Neural progenitor cell (in vitro differentiated cells): ENCODE results near the gene SMPD2.

ENCODE experiments used
- EZH2 ChIP-seq: fragments of 200-600 bp; sonication (generic); IDR thresholded peaks from 2 replicates; pipeline ENCODE4 v1.6.1; 2017; ENCODE audit warnings: antibody characterized with exemption, mild to moderate bottlenecking, moderate library complexity
- TF ChIP-seq, protein P1 (sequence below): fragments of 200-600 bp; sonication (generic); IDR thresholded peaks from 2 replicates; pipeline ENCODE4 v1.5.1; 2017; ENCODE audit warnings: antibody characterized with exemption, mild to moderate bottlenecking

DNA sequence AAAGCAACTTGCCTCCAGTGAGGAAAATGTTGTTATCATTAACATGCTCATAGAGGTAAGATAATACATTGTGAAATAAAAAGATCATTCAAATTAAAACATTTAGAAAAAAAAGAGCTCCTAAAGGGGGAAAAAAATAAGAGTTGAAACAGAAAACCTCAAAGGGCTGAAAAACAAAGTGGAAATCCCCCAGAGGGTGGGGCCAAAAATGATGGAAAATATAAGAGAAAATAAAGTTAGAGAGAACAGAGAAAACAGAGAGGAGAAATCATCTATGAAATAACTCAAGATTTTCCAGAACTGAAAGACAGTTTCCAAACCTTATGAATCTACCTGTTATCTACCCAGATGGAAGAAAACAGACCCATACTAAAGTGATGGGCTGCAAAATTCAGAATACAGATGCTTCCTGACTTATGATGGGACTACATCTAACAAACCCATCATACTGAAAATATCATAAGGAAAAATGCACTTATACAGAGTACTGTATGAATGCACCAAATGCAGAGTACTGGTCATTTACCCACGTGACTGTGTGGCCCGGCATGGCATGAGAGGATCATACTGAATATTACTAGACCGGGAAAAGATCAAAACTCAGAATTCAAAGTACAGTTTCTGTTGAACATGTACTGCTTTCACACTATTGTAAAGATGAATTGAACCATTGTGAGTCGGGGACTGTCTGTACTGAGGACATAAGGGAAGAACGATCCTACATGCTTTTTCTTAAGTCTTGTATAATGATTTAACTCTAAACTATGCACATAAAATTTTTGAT lies 38.5 kb downstream of the SMPD2 start:
- TF ChIP-seq, protein P1, sequence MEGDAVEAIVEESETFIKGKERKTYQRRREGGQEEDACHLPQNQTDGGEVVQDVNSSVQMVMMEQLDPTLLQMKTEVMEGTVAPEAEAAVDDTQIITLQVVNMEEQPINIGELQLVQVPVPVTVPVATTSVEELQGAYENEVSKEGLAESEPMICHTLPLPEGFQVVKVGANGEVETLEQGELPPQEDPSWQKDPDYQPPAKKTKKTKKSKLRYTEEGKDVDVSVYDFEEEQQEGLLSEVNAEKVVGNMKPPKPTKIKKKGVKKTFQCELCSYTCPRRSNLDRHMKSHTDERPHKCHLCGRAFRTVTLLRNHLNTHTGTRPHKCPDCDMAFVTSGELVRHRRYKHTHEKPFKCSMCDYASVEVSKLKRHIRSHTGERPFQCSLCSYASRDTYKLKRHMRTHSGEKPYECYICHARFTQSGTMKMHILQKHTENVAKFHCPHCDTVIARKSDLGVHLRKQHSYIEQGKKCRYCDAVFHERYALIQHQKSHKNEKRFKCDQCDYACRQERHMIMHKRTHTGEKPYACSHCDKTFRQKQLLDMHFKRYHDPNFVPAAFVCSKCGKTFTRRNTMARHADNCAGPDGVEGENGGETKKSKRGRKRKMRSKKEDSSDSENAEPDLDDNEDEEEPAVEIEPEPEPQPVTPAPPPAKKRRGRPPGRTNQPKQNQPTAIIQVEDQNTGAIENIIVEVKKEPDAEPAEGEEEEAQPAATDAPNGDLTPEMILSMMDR = no peak
- TF ChIP-seq EZH2 = no peak
